GM19397 (cell line): Measurements from ENCODE around the gene MGAT3.

ENCODE experiments used
- ATAC-seq: cut with Tn5 transposase; IDR thresholded peaks from one replicate; pipeline ENCODE4 v1.9.1; 2021; ENCODE audit warnings: mild to moderate bottlenecking, moderate library complexity; ENCODE audit not compliant: unreplicated experiment

Gene MGAT3

DNA sequence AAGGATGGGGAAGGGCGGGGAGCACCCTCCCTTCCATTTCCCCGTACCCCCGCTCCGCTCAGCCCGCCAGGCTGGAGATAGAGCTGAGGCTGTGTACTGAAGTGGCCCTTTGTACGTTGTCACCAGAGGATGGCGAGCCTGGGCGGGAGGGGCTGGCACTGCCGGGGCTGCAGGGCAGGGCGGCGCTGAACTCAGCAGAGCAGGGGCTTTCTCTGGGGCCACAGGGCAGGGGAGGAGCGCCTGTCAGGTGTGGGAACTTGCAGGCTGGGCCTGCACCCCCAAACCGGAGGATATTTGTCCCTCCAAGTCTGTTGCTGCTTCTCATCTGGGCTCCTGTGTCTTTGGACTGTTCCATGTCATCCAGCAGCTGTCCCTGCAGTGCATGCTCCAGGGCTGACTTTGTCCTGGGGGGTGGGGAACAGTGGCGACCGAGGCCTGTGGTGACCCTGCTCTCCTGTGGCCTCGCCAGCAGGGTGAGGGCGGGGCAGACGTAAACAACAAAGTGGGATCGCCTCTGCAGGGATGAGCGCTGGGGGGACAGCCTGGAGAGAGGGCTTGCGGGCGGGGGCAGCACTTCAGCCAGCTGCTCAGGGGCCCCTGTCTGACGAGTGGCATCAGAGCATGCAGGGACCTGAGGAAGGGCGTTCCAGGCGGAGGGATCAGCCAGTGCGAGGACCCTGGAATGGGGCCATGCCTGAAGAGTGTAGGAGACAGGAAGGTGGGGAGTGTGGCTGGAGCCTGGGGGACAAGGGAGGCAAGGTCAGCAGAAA is 13.1 kb downstream of the MGAT3 start:
- no peak for ATAC-seq

GRCh38 chr22:39470451-39471291 is 13.9 kb downstream of the MGAT3 start:
- ATAC-seq = no peak

- ATAC-seq = peak; percentile 50
These were observed 14.7 kb downstream of the MGAT3 start for GRCh38 chr22:39471381-39472141.

- ATAC-seq = no peak
These were observed 16.1 kb downstream of the MGAT3 start for GRCh38 chr22:39472570-39473556.

- ATAC-seq = no peak
These were observed 17.0 kb downstream of the MGAT3 start for GRCh38 chr22:39473851-39474250.

GRCh38 chr22:39474351-39475111 is 17.7 kb downstream of the MGAT3 start:
- ATAC-seq = no peak

DNA sequence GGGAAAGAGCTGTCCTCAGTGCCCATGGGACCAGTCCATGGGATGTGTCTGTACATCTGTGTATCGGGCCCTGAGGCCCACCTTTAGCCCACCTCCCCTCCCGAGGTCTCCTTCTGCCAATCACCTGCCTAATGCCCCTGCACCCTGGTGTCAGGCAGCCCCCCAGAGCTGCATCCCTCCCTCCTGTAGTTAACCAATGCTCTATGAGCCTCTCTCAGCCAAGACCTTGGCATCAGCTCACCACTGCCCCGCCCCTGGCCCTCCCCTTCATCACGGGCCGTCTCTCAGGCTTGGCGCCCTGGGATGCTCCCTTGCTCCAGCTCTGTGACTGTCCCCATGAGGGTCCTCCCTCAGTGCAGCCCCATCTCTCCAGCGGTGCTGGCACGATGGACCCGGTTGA is 18.5 kb downstream of the MGAT3 start:
- no peak for ATAC-seq

DNA sequence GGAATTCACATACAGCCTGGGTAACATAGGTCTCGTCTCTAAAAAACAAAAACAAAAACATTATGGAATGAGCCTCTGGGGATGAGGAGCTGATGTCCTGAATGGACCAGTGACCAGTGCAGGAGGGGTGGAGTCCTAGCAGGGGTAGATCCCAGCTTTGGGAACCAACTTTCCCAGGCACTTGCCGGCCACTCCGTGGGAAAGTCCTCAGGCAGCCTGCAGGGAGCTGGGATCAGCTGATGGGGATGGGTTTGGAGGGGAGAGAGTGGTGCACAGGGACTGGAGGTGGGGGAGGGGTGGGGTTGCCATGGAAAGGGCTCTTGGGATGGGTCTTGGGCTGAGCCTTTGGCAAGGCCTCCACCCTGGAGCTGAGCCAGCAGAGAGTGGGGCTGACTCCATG is 19.1 kb downstream of the MGAT3 start:
- no peak for ATAC-seq

GRCh38 chr22:39476664-39477063 is 19.9 kb downstream of the MGAT3 start:
- ATAC-seq = no peak

- ATAC-seq = no peak
These were observed 20.7 kb downstream of the MGAT3 start for GRCh38 chr22:39477542-39477941.

DNA sequence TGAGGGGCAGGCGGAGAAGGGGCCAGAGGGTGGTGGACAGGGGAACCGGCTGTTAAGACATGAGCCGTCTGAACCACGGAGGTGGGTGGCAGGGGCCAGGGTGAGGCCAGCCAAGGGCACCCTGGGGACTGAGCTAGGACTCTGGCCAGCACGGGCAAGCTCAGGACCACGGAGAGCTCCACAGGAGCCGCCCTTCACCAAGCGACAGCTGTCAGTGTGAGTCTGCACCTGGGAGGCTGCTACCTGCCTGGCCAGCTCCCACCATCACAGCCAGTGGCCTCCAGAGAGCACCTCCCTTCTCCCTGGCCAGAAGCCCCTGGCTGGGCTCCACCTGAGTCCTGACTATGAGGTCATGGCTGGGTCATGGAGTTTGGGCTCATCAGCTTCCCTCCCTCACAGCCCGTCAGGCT is 21.6 kb downstream of the MGAT3 start:
- no peak for ATAC-seq

DNA sequence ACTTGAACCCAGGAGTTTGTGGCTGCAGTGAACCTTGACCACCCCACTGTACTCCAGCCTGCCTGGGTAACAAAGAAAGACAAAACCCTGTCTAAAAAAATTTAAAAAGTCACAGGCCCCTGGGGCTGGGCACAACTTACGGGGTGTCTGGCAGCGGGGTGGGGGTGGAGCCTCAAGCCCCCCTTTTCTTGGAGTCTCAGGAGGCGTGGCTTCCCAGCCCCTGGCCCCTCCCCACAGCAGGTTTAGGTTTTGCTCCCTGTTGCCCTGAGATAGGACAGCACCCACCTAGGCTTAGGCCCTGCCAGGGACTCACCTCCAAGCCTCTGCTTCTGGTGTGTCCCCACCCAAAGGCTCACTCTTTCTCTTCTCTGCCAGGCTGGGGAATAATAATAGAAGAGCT is 22.4 kb downstream of the MGAT3 start:
- no peak for ATAC-seq

DNA sequence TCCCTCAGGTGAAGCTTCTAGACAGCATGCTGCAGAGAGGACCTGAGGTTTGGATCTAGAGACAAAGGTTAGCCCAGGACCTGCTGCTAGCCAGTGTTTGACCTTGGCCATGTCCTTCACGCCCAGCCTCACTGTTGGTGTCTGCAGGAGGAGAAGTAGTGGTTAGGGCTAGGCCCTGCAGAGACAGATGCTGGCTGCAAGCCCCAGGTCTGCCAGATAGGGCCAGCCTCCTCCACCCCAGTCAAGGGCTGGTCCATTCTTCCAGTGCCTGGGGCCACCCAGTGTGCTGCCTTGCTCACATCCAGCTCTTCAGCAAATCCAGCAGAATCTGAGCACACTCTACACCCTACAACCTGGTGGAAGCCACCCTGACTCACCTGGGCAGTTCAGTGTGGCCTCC is 23.7 kb downstream of the MGAT3 start:
- ATAC-seq = no peak

GRCh38 chr22:39481054-39481453 is 24.2 kb downstream of the MGAT3 start:
- ATAC-seq = no peak

GRCh38 chr22:39481595-39481994 is 24.8 kb downstream of the MGAT3 start:
- ATAC-seq = no peak

DNA sequence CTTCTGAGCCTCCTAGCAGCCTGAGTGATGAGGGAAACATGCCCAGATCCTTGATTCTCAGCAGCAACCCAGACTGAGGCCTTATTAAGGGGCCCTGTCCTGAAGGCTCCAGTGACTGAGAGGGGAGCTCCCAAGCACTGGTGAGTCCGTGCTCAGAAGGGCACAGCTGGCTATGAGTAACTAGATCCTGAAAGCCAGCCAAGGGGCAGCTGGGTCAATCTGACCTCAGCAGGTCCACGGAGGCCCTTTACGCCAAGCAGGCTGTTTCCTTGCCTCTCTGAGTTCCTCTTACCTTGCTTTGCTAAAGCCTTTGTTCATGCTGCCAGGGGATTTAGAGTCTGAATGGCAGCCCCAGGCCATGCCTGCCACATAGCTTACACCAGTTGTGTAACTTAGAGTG is 26.0 kb downstream of the MGAT3 start:
- ATAC-seq = no peak

DNA sequence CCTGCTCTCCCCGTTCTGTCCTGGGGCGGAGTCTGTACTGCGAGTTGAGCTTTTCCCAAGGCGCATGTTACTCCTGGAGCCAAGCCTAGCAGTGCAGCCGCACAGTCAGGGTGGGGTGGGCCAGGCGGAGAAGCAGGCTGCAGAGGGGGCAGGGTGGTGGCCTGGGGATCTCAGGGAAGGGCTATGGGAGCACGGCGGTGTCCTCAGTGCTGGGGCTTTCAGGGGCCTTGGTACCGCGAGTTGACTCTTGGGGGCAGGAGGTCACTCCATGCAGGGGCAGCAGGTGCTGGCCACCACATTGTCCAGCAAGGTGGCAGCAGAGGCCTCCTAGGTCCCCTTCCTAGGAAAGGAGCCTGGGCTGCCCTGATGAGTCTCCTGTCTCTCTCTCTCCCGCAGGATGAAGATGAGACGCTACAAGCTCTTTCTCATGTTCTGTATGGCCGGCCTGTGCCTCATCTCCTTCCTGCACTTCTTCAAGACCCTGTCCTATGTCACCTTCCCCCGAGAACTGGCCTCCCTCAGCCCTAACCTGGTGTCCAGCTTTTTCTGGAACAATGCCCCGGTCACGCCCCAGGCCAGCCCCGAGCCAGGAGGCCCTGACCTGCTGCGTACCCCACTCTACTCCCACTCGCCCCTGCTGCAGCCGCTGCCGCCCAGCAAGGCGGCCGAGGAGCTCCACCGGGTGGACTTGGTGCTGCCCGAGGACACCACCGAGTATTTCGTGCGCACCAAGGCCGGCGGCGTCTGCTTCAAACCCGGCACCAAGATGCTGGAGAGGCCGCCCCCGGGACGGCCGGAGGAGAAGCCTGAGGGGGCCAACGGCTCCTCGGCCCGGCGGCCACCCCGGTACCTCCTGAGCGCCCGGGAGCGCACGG is 30.4 kb downstream of the MGAT3 start:
- no peak for ATAC-seq

- ATAC-seq = no peak
These were observed 31.2 kb downstream of the MGAT3 start for GRCh38 chr22:39487826-39488520.
